HepG2 (cell line): ENCODE measurements around the gene MAVS. TPM values are rescaled to one million over a fixed set of nuclear protein-coding genes. Genes with fewer than 3 reads are reported as not detected.

Source experiments
- HNRNPUL1 ChIP-seq: fragments of 200-400 bp; formaldehyde crosslinking; IDR thresholded peaks from 2 replicates; pipeline ENCODE4 v1.6.1; 2017; ENCODE audit warnings: low read depth, mild to moderate bottlenecking, low read length, moderate library complexity
- JDP2 ChIP-seq: sonication (generic); formaldehyde crosslinking; IDR thresholded peaks from 2 replicates; pipeline ENCODE4 v1.8.1; 2022; ENCODE audit warnings: missing genetic modification reagents, borderline replicate concordance
- KAT8 ChIP-seq: IDR thresholded peaks from 2 replicates; pipeline ENCODE4 v1.6.1; 2016; ENCODE audit warnings: missing genetic modification reagents, missing compliant biosample characterization
- RXRA ChIP-seq: sonication (generic); formaldehyde crosslinking; IDR thresholded peaks from 2 replicates; pipeline ENCODE4 v1.5.1; 2020; ENCODE audit warnings: missing genetic modification reagents
- SIX1 ChIP-seq: sonication (generic); formaldehyde crosslinking; IDR thresholded peaks from 2 replicates; pipeline ENCODE4 v1.4.0; 2020; ENCODE audit warnings: missing genetic modification reagents, borderline replicate concordance
- SMAD9 ChIP-seq: sonication (generic); formaldehyde crosslinking; IDR thresholded peaks from 2 replicates; pipeline ENCODE4 v1.5.1; 2020; ENCODE audit warnings: mild to moderate bottlenecking, missing genetic modification reagents
- SMARCC2 ChIP-seq: fragments of 450-650 bp; IDR thresholded peaks from 2 replicates; pipeline ENCODE4 v1.6.1; 2017; ENCODE audit warnings: antibody characterized with exemption, mild to moderate bottlenecking
- STAG1 ChIP-seq: sonication (generic); formaldehyde crosslinking; IDR thresholded peaks from 2 replicates; pipeline ENCODE4 v1.4.0; 2020; ENCODE audit warnings: missing genetic modification reagents
- THRA ChIP-seq: sonication (generic); formaldehyde crosslinking; IDR thresholded peaks from 2 replicates; pipeline ENCODE4 v1.4.0; 2020; ENCODE audit warnings: missing genetic modification reagents, borderline replicate concordance
- ZBTB20 ChIP-seq: sonication (generic); formaldehyde crosslinking; IDR thresholded peaks from 2 replicates; pipeline ENCODE4 v1.8.1; 2023; ENCODE audit warnings: missing genetic modification reagents, low read depth, mild to moderate bottlenecking, borderline replicate concordance
- ZFY ChIP-seq: sonication (generic); formaldehyde crosslinking; IDR thresholded peaks from 2 replicates; pipeline ENCODE4 v1.4.0; 2020; ENCODE audit warnings: missing genetic modification reagents
- ZNF30 ChIP-seq: sonication (generic); formaldehyde crosslinking; IDR thresholded peaks from 2 replicates; pipeline ENCODE4 v1.5.0; 2020; ENCODE audit warnings: mild to moderate bottlenecking, missing genetic modification reagents
- ZNF557 ChIP-seq: sonication (generic); formaldehyde crosslinking; IDR thresholded peaks from 2 replicates; pipeline ENCODE4 v1.4.0; 2020; ENCODE audit warnings: missing genetic modification reagents
- ZNF704 ChIP-seq: sonication (generic); formaldehyde crosslinking; IDR thresholded peaks from 2 replicates; pipeline ENCODE4 v1.8.1; 2023; ENCODE audit warnings: mild to moderate bottlenecking, inconsistent platforms, moderate library complexity, missing genetic modification reagents, borderline replicate concordance
- ZNF800 ChIP-seq: sonication (generic); formaldehyde crosslinking; IDR thresholded peaks from 2 replicates; pipeline ENCODE4 v1.4.0; 2020; ENCODE audit warnings: missing genetic modification reagents
- ZNF841 ChIP-seq: sonication (generic); formaldehyde crosslinking; IDR thresholded peaks from 2 replicates; pipeline ENCODE4 v1.8.1; 2023; ENCODE audit warnings: missing genetic modification reagents, borderline replicate concordance
- polyA plus RNA-seq, 8 experiments: library from polyadenylated mRNA; depleted of rRNA in 3 of 8; stranded (reverse) in 7 of 8; unstranded in 1 of 8; fragments of >200 nt; fragmentation: Illumina TruSeq in 4 of 8; extraction: Trizol in 4 of 8; gene quantifications; 2 replicates each; pipeline versions ENCODE4 v1.2.1 to v1.2.3, GENCODE V29; 2011 to 2016; ENCODE audit warnings: low read depth in 4 of 8, missing spikeins in 1 of 8, mixed read lengths in 1 of 8; ENCODE audit not compliant: insufficient read depth in 1 of 8
- total RNA-seq, 5 experiments: library from RNA; depleted of rRNA; stranded (reverse); fragments of >200 nt; fragmentation: Illumina TruSeq; extraction: Trizol; gene quantifications; 2 replicates each; pipeline ENCODE4 v1.2.3, GENCODE V29; 2016; ENCODE audit warnings: low read depth in 1 of 5
- TF ChIP-seq, protein P1 (sequence below): sonication (generic); formaldehyde crosslinking; IDR thresholded peaks from 2 replicates; pipeline ENCODE4 v1.4.0; 2020; ENCODE audit warnings: mild to moderate bottlenecking, missing genetic modification reagents
- TF ChIP-seq, protein P2 (sequence below): sonication (generic); formaldehyde crosslinking; IDR thresholded peaks from 2 replicates; pipeline ENCODE4 v1.8.0; 2022; ENCODE audit warnings: mild to moderate bottlenecking, missing genetic modification reagents, borderline replicate concordance

MAVS gene
- total and polyA plus RNA-seq, 2 of the 13 experiments (the other 11 are each of a cell fraction or from before 2014, with no cell fraction given): 27.3 to 36.6 TPM

DNA sequence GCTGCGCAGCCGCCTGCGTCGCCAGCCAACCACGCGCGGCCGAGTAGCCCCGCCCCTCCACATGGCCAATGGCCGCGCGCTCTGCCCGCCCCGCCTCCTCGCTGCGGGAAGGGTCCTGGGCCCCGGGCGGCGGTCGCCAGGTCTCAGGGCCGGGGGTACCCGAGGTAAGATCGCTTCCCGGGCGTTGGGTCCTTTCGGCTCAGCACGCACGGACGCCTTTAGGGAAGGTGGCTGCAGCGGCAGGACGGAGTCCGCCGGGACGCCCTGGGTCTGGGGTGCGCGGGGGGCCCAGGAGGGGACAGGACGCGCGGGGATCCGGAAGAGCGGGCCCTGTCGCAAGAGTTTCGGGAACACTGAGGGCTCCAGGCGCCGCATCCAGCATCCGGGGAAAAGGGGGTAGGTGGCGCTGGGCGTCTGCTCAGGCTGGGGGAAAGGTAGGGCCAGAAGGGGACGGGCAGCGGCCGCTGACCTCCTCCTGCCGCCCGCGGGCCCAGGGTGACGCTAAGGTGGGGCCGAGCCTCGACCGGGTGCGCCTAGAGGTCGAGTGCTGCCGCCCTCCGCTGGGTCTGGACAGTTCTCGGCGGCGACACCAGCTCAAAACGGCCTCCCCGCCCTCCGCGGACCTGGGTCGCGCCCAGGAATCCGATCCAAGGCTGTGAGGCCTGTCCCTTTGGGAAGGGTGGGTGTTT is at the start of gene MAVS (continued):
- TF ChIP-seq, protein P1, sequence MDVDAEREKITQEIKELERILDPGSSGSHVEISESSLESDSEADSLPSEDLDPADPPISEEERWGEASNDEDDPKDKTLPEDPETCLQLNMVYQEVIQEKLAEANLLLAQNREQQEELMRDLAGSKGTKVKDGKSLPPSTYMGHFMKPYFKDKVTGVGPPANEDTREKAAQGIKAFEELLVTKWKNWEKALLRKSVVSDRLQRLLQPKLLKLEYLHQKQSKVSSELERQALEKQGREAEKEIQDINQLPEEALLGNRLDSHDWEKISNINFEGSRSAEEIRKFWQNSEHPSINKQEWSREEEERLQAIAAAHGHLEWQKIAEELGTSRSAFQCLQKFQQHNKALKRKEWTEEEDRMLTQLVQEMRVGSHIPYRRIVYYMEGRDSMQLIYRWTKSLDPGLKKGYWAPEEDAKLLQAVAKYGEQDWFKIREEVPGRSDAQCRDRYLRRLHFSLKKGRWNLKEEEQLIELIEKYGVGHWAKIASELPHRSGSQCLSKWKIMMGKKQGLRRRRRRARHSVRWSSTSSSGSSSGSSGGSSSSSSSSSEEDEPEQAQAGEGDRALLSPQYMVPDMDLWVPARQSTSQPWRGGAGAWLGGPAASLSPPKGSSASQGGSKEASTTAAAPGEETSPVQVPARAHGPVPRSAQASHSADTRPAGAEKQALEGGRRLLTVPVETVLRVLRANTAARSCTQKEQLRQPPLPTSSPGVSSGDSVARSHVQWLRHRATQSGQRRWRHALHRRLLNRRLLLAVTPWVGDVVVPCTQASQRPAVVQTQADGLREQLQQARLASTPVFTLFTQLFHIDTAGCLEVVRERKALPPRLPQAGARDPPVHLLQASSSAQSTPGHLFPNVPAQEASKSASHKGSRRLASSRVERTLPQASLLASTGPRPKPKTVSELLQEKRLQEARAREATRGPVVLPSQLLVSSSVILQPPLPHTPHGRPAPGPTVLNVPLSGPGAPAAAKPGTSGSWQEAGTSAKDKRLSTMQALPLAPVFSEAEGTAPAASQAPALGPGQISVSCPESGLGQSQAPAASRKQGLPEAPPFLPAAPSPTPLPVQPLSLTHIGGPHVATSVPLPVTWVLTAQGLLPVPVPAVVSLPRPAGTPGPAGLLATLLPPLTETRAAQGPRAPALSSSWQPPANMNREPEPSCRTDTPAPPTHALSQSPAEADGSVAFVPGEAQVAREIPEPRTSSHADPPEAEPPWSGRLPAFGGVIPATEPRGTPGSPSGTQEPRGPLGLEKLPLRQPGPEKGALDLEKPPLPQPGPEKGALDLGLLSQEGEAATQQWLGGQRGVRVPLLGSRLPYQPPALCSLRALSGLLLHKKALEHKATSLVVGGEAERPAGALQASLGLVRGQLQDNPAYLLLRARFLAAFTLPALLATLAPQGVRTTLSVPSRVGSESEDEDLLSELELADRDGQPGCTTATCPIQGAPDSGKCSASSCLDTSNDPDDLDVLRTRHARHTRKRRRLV (CRISPR knock-in tag): peak; percentile 40
- TF ChIP-seq JDP2 (peak; percentile 82), SMARCC2 (no peak), THRA (peak; percentile 81), RXRA (CRISPR knock-in tag) (peak; percentile 81), KAT8 (CRISPR knock-in tag) (peak; percentile 91), ZNF30 (CRISPR knock-in tag) (peak; percentile 93), SIX1 (CRISPR knock-in tag) (peak; percentile 37), ZNF557 (peak; percentile 50; the same call in 1 of the 2 replicates), STAG1 (CRISPR knock-in tag) (no peak; the same call in 1 of the 2 replicates), ZNF841 (CRISPR knock-in tag) (no peak), ZFY (peak; percentile 98), ZBTB20 (no peak; the same call in 1 of the 2 replicates), HNRNPUL1 (0 out of 2 replicates have a peak, but pooled peaks have one; percentile 71), ZNF800 (CRISPR knock-in tag) (peak; percentile 90), ZNF704 (CRISPR knock-in tag) (peak; percentile 97), SMAD9 (CRISPR knock-in tag) (no peak)
- TF ChIP-seq, protein P2, sequence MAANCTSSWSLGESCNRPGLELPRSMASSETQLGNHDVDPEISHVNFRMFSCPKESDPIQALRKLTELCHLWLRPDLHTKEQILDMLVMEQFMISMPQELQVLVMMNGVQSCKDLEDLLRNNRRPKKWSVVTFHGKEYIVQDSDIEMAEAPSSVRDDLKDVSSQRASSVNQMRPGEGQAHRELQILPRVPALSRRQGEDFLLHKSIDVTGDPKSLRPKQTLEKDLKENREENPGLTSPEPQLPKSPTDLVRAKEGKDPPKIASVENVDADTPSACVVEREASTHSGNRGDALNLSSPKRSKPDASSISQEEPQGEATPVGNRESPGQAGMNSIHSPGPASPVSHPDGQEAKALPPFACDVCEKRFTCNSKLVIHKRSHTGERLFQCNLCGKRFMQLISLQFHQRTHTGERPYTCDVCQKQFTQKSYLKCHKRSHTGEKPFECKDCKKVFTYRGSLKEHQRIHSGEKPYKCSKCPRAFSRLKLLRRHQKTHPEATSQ (CRISPR knock-in tag): peak; percentile 91; the same call in 1 of the 2 replicates
